G401 (cell line): ENCODE results near the gene MFSD2A. TPM values are rescaled to one million over a fixed set of nuclear protein-coding genes. Genes with fewer than 3 reads are reported as not detected.
A peak's percentile ranks its signal among the peaks of the same experiment; 100 is the strongest.

Experiments
- DNase-seq: peaks from one replicate; pipeline ENCODE4 v3.0.0-alpha.2; 2015; ENCODE audit warnings: low spot score
- in situ Hi-C: cut with HindIII; loops from 2 replicates; pipeline ENCODE4 v1.10.0; 2016; ENCODE audit warnings: low sequenced_read_pairs, mixed read lengths
- total RNA-seq: library from RNA; depleted of rRNA; stranded (reverse); fragments of >200 nt; shearing (Covaris generic); gene quantifications from 2 replicates; pipeline ENCODE4 v1.2.3, GENCODE V29; 2014

The MFSD2A gene
- total RNA-seq, 1 experiment from 2014 or later, result 4.3 TPM

DNA sequence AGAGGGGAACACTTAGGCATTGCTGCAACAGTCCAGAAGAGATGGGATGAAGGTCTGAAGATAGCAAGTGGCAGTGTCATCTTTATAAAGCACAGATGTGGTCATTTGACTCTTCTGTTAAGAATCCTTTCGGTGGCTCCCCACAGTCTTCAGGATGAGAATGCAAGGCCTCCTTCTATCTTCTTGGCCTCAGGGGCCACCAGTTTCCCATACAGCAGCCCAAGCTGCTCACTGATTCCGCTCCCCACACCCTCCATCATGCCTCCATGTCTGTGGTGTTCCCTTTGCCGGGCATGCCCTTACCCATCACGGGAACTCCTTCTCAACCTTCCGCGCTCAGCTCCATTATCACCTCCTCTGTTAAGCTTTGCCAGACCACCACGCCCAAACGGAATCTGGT lies 16.1 kb upstream of the MFSD2A start:
- no peak for DNase-seq

DNA sequence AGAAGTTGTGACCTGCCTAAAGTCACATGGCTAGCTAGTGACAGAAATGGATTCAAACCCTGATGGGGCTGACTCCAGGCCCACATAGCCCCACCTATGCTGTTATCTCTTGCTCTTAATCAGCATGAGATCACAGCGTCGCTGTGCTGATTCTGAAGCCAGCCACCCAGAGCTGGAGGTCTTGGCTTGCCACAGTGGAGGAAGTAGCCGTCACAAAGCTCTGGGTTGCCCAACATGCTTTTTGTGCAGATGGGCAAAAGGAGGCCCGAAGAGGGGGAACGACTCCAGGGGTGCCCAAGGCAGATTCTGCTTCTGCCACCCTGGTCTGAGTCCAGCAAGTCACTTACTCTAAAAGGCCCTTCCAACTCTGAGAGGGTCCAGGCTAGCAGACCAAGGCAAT lies 14.7 kb upstream of the MFSD2A start:
- no peak for DNase-seq
- in situ Hi-C loops, result no loop called here

More for the DNA sequence above, 16.1 kb upstream of the MFSD2A start:
- in situ Hi-C loops, result no loop called here

DNA sequence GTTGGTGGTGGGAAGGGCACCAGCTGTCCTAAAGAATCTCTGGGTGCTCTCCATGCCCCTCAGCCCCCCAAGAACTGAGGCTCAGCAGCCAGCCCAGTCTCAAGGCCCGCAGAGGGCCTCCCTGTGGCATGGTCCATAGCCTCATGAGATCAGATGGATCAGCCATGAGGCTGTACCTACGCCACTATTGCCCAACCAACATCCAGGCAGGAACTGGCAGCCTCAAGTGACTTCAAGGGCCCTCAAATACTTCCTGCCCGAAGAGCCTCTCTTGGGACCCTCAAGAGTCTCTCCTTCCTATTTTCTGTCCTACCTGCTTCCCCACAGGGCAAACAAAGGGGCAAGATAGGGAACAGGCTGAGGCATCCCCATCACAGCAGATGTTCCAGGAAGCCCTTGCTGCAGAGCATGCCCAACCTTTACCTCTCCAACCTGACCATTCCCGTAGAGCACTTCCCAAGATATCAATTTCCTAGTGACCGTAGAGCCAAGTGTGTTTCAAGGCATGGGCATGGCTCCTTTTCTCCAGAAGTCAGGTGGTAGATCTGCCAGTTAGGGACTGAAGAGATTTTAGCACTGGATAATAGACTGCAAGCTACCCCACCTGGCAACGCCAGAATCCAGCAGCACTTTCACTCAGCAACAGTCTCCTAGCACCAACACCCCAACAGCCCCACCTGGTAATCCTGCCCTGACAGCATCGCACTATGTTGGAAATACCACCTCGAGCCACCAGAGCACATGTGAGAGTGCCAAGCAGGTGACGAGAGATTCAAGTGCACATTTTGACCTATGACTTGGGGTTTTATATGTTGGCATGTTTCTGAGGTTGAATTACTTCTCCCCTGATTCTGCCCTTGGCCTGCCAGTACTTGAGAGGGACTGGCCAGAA lies 13.7 kb upstream of the MFSD2A start:
- no peak for DNase-seq
- in situ Hi-C loops, result no loop called here

DNA sequence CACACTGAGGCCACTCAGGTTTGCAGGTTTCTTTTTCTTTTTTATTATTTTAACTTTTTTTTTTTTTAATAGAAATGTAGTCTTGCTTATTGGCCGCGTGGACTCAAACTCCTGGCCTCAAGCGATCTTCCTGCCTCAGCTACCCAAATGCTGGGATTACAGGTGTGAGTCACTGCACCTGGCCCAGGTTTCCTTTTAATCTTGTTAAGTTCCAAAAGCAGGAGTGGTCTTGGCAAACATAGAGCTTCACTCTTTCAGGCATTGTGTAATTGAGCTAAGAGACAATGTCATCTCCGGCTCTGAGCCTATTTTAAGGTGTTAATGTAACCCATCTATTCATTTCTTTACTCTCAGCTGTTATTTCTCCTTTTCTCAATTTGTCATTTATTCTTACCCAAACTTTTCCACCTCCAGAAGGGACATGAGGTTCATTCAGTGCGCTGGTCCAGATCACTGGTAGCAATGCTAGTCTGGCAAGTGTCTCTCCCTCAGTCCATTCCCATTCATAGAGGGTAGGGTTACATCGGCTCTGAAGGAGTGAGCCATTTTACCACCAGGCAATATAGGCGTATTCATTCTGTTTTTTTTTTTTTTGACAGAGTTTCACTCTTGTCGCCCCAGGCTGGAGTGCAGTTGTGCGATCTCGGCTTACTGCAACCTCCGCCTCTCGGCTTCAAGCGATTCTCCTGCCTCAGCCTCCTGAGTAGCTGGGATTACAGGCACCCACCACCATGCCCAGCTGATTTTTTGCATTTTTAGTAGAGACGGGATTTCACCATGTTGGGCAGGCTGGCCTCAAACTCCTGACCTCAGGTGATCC lies 11.3 kb upstream of the MFSD2A start:
- in situ Hi-C loops, result no loop called here
- DNase-seq, result no peak

DNA sequence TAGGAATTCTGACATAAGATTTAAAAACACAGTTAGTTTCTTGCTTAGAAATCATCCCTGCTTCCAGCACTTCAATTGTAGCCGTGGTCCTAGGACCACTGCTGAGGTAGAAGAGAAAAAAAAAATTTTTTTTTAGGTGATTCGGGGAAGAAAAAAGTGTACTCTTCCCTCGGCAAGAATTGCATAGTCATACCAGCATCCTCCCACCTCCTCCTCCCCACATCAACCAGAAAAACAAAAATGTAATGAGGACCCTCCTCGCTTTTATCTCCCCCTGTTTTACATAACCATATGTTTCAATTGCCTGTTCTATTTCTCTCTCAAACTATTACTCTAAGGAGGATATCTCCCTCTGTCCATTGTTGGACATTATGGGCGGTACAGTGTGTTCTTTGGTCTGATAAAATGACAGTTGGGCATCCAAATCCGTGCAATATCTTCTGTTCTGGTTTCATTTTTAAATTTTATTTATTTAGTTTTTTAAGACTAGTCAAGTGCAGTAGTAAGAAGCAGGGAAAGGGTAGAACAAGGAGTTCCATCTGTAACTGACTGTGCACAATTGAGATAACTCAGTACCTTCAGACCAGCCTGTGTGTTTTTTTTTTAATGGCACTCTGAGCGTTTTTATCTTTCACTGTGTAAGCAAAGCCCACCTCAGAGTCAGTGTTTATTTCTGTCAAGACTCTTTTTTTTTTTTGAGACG lies 10.4 kb upstream of the MFSD2A start:
- no peak for DNase-seq

DNA sequence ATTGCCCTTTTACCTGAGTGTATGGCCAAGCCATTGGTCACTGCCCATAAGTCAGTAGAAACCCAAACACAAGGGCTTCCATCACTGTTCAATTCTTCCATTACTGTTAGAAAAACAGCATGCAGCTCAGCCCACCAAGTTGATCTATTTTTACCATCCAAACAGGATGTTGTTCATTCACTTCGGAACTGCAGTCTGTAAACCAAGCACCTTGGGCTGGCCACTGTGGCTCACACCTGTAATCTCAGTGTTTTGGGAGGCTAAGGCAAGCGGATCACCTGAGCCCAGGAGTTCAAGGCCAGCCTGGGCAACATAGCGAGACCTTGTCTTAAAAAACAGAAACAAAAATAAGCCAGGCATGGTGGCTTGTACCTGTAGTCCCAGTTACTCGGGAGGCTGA lies 8.7 kb upstream of the MFSD2A start:
- no peak for DNase-seq
- in situ Hi-C loops, result no loop called here

More for the DNA sequence above, 10.4 kb upstream of the MFSD2A start:
- in situ Hi-C loops, result no loop called here

DNA sequence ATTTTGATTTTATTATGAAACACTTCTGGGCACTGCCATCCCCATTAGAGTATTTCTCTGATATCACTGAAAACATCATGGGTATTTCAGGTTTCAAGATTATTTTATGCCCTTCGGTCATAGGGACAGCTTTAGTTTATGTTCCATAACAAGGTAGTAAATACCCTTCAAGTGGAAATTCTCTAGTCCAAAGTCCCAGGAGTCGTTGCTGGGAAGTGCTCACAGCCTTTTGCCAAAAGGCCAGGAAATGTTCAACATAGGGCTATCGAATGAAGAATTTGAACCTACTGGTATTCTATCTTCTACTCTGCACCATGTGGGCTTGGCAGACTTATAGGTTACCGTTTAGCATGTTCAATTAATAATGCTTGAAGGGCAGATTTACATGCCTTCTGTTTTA lies 7.7 kb upstream of the MFSD2A start:
- no peak for DNase-seq
- in situ Hi-C loops, result no loop called here

DNA sequence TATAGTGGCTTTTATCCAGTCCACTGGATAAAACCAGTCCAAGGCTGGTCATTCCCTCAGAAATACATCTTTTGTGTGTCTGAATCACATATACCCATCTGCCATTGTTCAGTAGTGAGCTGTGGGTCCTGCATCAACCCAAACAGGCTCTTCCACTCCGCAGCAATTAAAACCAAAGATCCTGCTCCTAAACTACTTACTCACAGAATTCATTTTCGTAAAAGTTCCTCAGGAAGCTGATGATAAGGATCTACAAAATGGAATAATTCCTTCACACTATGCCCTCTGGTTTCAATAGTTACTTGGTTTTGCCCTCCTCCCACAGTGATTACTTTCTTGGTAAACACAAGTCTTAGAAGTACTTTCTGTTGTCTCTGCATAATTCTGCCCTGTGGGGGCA lies 5.1 kb upstream of the MFSD2A start:
- in situ Hi-C loops, result no loop called here

DNA sequence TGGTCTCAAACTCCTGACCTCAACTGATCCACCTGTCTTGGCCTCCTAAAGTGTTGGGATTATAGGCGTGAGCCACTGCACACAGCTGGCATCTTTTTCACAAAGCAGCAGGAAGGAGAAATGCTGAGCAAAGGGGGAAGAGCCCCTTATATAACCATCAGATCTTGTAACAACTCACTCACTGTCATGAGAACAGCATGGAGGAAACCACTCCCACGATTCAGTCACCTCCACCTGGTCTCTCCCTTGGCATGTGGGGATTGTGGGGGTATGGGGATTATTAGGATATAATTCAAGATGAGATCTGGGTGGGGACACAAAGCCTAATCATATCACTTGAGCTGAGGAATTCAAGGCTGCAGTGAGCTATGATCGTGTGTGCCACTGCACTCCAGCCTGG lies 3.0 kb upstream of the MFSD2A start:
- DNase-seq, result no peak
- in situ Hi-C loops, result no loop called here

More for the DNA sequence above, 5.1 kb upstream of the MFSD2A start:
- DNase-seq, result no peak

DNA sequence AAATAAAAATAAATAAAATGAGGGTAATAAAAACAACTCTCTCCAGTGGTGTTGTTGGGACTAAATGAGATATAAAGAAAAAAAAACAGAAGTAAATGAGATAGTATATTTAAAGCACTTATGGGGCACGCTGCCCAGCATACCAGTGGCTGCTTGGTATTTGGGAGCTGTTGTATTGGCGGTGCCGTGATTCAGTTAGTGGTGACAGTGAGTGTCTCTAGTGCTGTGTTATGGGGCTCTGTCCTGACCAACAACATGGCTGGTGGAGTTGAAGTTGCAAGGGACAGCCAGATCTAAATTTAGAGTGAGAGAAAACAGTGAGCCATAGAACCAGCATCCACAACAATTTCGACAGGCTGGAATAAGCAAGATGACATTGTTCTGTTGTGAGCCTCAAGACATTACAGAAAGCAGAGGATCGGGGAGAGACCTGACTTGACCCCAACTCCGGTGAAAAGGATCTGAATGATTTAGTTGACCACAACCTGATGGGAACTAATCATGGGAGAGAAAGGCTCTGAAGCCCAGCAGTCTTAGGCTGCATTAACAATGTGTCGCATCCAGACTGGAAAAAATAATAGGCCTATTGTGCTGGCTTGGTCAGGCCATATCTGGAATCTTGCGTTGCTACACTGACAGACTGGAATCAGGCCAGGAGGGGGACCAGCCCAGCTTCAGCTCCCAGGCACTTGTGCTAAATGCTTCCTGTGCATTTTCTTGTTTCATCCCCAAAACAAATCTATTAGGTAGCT lies 2.4 kb upstream of the MFSD2A start:
- in situ Hi-C loops, result no loop called here
- peak; percentile 7 for DNase-seq

DNA sequence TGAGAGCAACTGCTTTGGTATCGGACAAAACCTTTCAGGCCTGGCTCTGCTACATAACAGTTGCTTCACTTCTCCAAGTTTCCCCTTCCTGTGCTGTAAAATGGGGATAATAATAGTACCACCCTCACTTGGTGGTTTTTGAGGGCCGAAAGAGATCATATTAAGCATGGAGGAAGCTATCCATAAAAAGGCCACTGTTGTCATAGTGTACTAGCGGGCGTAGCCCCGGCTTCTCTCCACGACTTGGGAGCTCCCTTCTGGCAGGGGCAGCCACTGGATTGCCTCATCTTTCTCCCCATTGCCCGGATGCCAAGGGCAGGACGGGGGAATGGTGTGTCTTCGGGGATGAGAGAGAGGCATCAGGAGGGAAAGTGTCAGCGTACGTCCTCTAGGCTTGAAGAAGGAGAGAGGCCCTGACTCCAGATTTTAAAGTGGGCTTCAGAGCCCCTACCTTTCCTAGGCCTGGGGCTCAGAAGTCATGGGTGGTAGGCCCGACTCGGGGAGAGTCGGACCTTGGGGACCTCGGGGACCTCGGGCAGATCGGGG lies 548 bp upstream of the MFSD2A start:
- no peak for DNase-seq
- in situ Hi-C loops, result no loop called here

DNA sequence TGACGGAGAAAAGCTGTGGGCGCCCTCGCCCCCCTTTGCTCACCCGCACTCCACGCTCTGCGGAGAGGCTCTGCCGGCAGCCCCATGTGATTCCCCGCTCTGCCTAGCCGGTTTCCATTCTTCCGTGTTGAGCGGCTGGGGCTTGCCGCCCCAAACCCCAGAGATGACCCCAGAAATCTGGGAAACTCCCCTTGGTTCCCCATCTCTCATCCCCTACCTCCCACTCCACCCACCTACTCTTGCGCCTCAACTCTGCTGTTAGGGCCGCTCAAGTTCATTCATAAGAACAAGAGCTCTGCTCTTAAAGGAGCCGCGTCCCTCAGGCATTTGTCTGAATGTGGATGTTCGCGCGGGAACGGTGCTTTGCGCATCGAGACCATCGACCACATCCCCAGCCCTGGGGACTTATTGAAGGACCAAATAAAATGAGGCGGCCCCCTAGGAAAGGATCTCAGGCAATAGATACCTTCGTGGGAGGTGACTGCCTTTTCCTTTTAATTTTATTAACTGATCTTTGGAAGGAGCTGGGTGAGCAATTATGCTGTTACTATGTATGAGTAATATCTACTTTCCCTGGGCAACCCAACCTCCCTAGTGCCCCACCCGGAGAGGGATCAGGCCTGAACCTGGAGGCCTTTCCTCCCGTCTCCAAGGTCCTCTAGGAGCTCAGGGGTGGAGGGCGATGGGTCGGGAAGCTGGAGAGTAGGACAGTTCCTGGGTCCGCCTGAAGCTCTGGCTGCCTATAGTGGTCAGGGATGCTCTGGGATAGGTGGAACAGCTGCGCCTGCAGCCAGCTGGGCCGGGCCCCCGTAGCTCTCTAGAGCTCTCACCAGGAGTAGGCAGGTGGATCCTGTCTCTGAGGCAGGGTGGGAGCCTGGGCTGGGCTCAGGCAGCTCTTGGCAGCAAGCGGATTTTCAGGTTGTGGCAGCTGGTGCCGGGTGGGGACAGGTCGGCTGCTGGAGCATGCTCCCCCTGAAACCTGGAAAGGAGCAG lies 898 bp downstream of the MFSD2A start:
- DNase-seq, result peak; percentile 47
- in situ Hi-C loops, result no loop called here

DNA sequence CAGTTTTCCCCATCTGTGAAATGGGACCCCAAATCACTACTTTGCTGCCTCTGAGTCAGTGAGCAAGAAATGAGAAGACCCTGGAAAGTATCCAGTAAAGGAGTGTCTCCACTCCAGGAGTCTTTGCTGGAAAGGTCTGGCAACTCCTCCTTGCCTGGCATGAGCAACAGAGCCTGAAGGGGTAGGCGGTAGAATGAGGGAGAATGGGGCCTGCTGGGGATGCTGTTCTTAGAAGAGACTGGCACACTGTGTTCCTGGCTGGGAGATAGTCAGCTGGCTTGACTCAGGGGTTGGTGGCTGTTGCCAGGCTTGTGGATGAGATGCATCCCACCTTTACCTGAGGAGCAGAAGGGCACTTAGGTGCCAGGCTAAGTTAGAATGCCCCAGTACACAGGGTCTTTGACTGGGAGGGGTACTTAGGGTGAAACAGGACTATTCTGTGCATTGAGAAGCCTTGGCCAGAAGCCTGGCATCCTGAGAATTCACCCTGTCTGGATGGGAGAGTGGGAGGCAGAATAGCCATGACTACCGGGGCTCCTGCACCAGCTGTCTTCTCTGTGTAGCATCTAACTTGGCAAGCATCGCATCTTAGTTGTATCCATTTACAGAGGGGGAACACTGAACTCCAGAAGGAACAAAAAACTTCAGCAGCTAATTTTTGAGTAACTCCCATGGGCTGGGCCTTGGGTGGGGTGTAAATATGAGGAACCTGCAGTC lies 2.5 kb downstream of the MFSD2A start:
- in situ Hi-C loops, result no loop called here
- peak; percentile 10 for DNase-seq

DNA sequence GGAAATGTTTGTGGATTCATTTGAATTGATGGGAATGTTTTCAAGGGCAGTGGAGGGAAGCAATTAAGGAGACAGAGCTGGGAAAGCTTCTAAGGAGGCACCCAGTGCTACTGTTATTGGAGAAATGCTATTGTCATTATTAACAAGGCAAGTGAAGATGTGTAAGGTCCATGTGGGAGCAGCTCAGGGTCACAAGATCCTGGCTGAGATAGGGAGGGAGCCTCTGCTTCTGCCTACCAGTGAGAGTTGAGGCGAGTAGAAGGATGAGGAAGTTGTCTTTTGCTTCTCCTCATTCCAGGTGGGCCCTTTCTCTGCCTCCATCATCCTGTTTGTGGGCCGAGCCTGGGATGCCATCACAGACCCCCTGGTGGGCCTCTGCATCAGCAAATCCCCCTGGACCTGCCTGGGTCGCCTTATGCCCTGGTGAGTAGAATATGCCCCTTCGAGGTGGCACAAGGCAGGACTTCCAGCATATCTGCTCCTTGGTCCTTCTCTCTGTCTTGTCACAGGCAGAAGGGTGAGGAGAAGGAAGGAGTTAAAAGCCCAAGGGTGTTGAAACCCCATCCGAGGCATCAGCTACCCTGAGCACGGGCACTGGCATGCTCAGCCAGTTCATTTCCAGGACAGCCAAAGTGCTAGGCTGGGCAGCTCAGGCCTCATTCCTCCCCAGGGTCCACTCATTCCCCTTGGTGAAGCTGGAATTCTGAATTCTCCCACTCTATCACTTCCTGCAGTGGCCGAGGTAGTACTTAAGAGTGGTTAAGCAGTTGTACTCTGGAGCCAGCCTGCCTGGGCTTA lies 3.7 kb downstream of the MFSD2A start:
- in situ Hi-C loops, result no loop called here
- no peak for DNase-seq

DNA sequence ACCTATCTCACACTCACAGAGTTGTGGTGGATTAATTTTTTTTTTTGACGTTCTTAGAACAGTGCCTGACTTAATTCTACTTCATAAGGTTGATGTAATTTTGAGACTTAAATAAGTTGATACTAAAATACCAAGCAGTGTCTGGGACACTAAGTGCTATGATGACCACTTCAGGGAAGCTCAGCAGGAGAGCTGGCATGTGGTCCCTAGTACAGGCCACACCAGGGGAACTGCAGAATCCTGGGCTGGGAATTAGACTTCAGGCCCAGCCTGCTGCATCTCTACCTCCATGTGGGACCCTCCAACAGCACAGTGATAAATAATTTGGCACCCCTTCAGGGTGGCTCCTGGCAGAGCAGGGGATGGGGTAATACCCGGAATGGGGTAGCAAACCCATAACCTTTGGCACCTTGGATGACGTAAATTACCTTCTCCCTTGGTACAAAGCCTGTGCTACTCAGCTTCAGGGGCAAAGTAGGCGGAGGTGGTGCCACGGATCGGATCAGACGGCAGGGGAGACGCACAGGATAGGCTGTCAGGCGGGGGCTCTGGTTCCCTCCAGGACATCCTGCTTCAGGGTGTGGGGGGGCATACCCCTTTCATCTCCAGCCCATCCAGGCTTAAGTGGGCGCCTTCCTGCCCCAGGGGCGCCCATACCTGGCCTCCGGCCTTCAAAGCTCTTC lies 4.8 kb downstream of the MFSD2A start:
- no peak for DNase-seq
- in situ Hi-C loops, result no loop called here

DNA sequence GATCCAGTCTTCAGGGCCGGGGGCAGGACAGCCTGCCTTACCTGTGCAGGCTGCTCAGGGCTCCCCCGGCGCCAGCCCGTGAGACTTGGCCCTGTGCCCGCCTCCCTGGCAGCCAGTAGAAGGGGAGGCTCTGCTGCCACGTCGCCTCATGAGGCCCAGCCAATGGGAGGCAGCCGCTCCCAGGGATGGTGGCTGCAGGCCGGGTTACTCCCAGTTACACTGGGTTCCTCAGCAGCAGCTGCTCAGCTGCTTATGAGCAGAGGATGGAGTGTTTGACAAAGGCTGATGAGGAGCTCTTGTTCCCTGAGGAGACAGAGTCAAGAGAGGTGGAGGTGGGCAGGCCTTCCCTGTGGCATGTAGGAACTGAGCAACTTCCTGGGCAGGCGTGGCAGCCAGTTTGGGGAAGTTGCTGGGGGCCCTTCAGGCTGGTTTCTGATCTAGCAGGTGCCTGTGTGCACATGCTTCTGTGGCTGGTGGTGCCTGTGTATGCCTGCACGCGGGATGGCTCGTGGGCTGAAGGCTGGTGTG lies 5.5 kb downstream of the MFSD2A start:
- in situ Hi-C loops, result no loop called here

More for the DNA sequence above, 5.5 kb downstream of the MFSD2A start:
- DNase-seq, result no peak
